Osteocyte (in vitro differentiated cells): ENCODE measurements around the gene OVOL2. TPM values are rescaled to one million over a fixed set of nuclear protein-coding genes. Genes with fewer than 3 reads are reported as not detected.

Source experiments
- DNase-seq: peaks from one replicate; pipeline ENCODE4 v3.0.0; 2021; ENCODE audit warnings: mixed read lengths; ENCODE audit not compliant: unreplicated experiment; ENCODE audit errors: extremely low spot score
- H3K27ac Mint-ChIP-seq: one replicate; pipeline ENCODE4 v1.8.0; 2021; ENCODE audit warnings: mild to moderate bottlenecking, mixed read lengths; ENCODE audit not compliant: unreplicated experiment
- H3K27me3 Mint-ChIP-seq: one replicate; pipeline ENCODE4 v1.8.0; 2021; ENCODE audit warnings: mixed read lengths; ENCODE audit not compliant: unreplicated experiment
- H3K36me3 Mint-ChIP-seq: one replicate; pipeline ENCODE4 v1.8.0; 2021; ENCODE audit warnings: mixed read lengths; ENCODE audit not compliant: unreplicated experiment
- H3K4me1 Mint-ChIP-seq: one replicate; pipeline ENCODE4 v1.8.0; 2021; ENCODE audit warnings: mixed read lengths; ENCODE audit not compliant: unreplicated experiment
- H3K4me3 Mint-ChIP-seq: one replicate; pipeline ENCODE4 v1.8.0; 2021; ENCODE audit warnings: mild to moderate bottlenecking, moderate library complexity, mixed read lengths; ENCODE audit not compliant: unreplicated experiment
- H3K9me3 Mint-ChIP-seq: one replicate; pipeline ENCODE4 v1.8.0; 2021; ENCODE audit warnings: mixed read lengths; ENCODE audit not compliant: unreplicated experiment
- total RNA-seq: library from RNA; stranded (reverse); gene quantifications from 2 replicates; pipeline ENCODE4 v1.2.1, GENCODE V29; 2021
- TF ChIP-seq, protein P1 (sequence below): fragments of 200-600 bp; sonication (generic); IDR thresholded peaks from 2 replicates; pipeline ENCODE4 v1.5.0; 2021; ENCODE audit warnings: antibody characterized with exemption, mild to moderate bottlenecking, moderate library complexity

OVOL2 gene
- total RNA-seq, 1 donor from 2014 or later: not detected

DNA sequence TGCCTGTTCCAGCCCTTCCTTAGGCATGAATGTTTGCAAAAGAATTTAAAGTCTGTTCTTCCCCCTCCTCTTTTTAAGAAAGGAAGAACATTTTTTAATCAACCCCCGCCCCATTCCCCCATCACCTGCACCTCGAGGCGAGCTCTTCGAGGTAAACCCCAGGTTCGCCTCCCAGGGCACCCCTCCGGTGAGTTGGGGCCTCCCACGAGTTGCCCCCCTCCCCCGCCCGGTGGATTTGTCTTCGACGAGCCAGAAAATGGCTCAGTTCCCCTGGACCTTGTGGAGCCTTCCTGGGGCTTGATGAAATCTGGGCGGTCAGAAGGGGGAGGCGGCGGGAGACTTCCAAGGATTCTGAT, 256 bp upstream of the OVOL2 start:
- Mint-ChIP-seq H3K4me3 (peak overlapping the region; percentile 32), H3K4me1 (peaks cover 15% of the 10 kb centered on the region), H3K27ac (no peak overlapping the region), H3K36me3 (no peaks in the 10 kb centered on the region), H3K27me3 (peaks cover 82% of the 10 kb centered on the region), H3K9me3 (no peaks in the 10 kb centered on the region)
- no peak for DNase-seq
- TF ChIP-seq, protein P1, sequence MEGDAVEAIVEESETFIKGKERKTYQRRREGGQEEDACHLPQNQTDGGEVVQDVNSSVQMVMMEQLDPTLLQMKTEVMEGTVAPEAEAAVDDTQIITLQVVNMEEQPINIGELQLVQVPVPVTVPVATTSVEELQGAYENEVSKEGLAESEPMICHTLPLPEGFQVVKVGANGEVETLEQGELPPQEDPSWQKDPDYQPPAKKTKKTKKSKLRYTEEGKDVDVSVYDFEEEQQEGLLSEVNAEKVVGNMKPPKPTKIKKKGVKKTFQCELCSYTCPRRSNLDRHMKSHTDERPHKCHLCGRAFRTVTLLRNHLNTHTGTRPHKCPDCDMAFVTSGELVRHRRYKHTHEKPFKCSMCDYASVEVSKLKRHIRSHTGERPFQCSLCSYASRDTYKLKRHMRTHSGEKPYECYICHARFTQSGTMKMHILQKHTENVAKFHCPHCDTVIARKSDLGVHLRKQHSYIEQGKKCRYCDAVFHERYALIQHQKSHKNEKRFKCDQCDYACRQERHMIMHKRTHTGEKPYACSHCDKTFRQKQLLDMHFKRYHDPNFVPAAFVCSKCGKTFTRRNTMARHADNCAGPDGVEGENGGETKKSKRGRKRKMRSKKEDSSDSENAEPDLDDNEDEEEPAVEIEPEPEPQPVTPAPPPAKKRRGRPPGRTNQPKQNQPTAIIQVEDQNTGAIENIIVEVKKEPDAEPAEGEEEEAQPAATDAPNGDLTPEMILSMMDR: no peak

DNA sequence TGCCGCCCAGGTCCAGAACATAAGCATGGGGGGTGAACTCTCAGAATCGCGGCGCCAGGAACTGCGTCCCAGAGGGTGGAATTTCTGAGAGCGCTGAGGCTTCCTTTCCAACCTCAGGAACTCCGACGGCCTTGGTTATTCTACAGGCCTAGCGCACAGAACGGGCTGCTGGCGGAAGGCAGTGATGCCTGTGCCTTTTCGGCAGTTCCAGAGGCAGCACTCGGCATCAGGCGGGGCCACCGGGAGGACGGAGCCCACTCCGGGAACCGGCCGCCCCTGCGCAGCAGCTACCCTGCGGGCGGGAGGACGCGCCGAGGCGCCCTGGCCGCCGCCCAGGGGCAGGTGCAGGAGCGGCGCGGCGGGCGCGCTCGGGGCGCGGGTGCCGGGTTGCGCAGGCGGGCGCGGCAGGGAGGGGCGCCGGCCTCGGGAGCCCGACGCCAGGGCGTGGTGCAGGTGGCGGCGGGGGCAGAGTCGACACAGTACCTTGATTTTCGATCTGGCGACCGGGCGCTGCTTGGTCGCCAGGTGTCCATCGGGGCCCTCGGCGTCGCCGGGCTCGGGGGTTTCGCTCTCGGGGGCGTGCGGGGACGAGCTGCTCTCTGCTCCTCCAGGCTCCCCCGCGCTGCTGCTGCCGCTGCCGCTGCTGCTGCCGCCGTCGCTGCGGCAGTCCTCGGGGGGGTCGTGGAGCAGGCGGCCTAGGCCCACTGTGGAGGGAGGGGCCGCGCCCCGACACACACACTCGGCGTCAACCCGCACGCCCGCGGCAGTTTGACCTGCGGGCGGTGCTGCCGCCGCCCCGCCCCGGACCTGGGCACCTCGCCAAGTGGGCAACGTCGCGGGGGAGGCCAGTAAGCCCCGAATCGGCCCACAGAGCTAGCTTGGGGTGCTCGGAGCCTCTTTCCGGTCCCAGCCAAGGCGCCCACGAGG, 1.3 kb downstream of the OVOL2 start:
- H3K36me3 Mint-ChIP-seq: no peaks in the 10 kb centered on the region
- no peaks in the 10 kb centered on the region for H3K9me3 Mint-ChIP-seq
- TF ChIP-seq, protein P1: no peak
- H3K27me3 Mint-ChIP-seq: peaks cover 80% of the 10 kb centered on the region
- no peak overlapping the region for H3K27ac Mint-ChIP-seq
- H3K4me3 Mint-ChIP-seq: peak overlapping the region; percentile 64
- DNase-seq: no peak
- peaks cover 15% of the 10 kb centered on the region for H3K4me1 Mint-ChIP-seq

DNA sequence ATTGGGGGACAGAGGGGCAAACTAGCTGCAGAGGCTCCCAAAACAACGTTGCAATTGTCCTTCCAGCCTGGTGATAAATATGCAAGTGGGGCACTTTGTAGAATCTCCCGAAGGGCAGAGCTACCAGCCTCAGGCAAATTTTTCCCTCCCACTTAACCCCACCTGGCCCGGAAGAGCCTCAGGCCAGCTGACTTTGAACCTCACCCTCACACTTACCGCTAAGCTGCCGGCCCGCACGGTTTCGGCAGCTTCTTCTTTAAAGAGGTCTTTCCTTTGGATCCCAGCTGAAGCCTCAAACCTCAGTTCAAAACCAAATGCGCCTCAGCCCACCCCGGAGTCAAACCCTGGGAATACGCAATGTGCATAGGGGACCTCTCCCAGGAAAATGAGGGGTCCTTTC, 2.5 kb downstream of the OVOL2 start:
- DNase-seq: no peak
- TF ChIP-seq, protein P1: no peak
- Mint-ChIP-seq H3K27me3 (peaks cover 80% of the 10 kb centered on the region), H3K4me3 (no peak overlapping the region), H3K9me3 (no peaks in the 10 kb centered on the region), H3K27ac (no peak overlapping the region), H3K4me1 (peaks cover 15% of the 10 kb centered on the region), H3K36me3 (no peaks in the 10 kb centered on the region)

DNA sequence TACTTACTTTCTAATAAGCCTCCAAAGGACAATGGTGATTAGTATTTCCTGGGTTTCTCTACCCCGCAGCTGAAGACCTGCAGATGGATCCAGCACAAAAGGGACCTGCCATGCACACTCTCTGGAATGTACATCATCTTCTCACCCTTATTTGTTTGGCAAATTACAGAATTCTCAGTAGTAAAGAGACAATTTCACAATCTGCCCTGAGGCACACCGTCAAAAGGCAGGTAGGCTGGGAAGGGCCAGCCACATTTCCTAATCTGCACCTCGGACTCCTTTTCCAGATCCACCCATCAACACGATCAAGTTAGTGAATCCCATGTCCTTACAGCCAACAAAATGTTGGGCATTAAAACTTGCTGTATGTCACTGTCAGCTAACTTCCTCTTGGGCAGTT, 4.9 kb downstream of the OVOL2 start:
- H3K9me3 Mint-ChIP-seq: no peaks in the 10 kb centered on the region
- no peak overlapping the region for H3K27ac Mint-ChIP-seq
- no peaks in the 10 kb centered on the region for H3K36me3 Mint-ChIP-seq
- peaks cover 8% of the 10 kb centered on the region for H3K4me1 Mint-ChIP-seq
- peaks cover 74% of the 10 kb centered on the region for H3K27me3 Mint-ChIP-seq
- no peak overlapping the region for H3K4me3 Mint-ChIP-seq
- TF ChIP-seq, protein P1: no peak
- no peak for DNase-seq

DNA sequence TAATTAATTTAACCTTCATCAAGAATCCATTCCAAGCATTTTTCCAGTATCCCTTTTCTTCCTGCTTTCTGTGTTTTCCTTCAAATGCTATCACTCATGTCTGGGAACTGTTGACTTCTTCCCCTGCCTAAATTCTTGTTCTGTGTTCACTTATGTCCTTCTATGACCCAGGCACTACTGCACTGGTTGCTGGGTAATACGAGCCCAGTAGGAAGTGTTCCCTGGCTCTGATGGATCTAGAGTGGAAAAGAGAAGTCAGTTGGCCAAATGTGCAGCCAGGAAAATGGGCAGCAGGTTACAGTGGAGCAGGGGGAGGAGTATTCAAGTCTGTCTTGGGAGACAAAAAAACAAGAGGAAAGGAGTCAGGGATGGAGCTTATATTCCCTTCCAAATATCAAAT, 7.1 kb downstream of the OVOL2 start:
- H3K9me3 Mint-ChIP-seq: no peaks in the 10 kb centered on the region
- DNase-seq: no peak
- TF ChIP-seq, protein P1: no peak
- H3K36me3 Mint-ChIP-seq: no peaks in the 10 kb centered on the region
- H3K4me3 Mint-ChIP-seq: no peak overlapping the region
- H3K27me3 Mint-ChIP-seq: peaks cover 79% of the 10 kb centered on the region
- no peak overlapping the region for H3K27ac Mint-ChIP-seq
- H3K4me1 Mint-ChIP-seq: no peaks in the 10 kb centered on the region
